ENCODE data around the gene TET3. TPM values are rescaled to one million over a fixed set of nuclear protein-coding genes. Genes with fewer than 3 reads are reported as not detected.

TET3 gene
- total RNA-seq, 1 donor: 8.0 TPM

GRCh38 chr2:73949802-73950201 lies 34.9 kb upstream of the TET3 start:
- H3K4me2 ChIP-seq (ENCODE audit: insufficient read depth, low read length): no peak overlapping the region
- no peaks in the 10 kb centered on the region for H3K27me3 ChIP-seq (ENCODE audit: insufficient read depth, low read length)
- no peaks in the 10 kb centered on the region for H3K9me3 ChIP-seq (ENCODE audit: low read depth, low read length)
- peaks cover 6% of the 10 kb centered on the region for H3K4me1 ChIP-seq (ENCODE audit: insufficient read depth, low read length)
- no peak overlapping the region for H3K27ac ChIP-seq (ENCODE audit: low read depth, low read length)
- H3K79me2 ChIP-seq (ENCODE audit: insufficient read depth, low read length): peaks cover 27% of the 10 kb centered on the region
- H3K36me3 ChIP-seq (ENCODE audit: insufficient read depth, low read length): peaks cover 68% of the 10 kb centered on the region
- TF ChIP-seq CTCF (IDR thresholded peaks at IDR 0.05; ENCODE audit: extremely low read depth, low read depth, low read length): no peak
- no peak for DNase-seq (ENCODE audit: insufficient read length, low spot score, missing footprints)
- H2AFZ ChIP-seq (ENCODE audit: low read length): no peak overlapping the region
- H3K4me3 ChIP-seq (ENCODE audit: insufficient read depth, low read length): no peak overlapping the region
- H4K20me1 ChIP-seq (ENCODE audit: insufficient read depth, low read length): peaks cover 56% of the 10 kb centered on the region

GRCh38 chr2:73952499-73953446 lies 31.9 kb upstream of the TET3 start:
- peaks cover 66% of the 10 kb centered on the region for H3K36me3 ChIP-seq (ENCODE audit: insufficient read depth, low read length)

GRCh38 chr2:73956218-73956865 lies 28.4 kb upstream of the TET3 start:
- Histone ChIP-seq H4K20me1 (ENCODE audit: insufficient read depth, low read length) (peaks cover 32% of the 10 kb centered on the region), H3K27me3 (ENCODE audit: insufficient read depth, low read length) (no peaks in the 10 kb centered on the region), H3K27ac (ENCODE audit: low read depth, low read length) (no peak overlapping the region), H2AFZ (ENCODE audit: low read length) (no peak overlapping the region), H3K79me2 (ENCODE audit: insufficient read depth, low read length) (peaks cover 6% of the 10 kb centered on the region), H3K4me3 (ENCODE audit: insufficient read depth, low read length) (no peak overlapping the region), H3K4me1 (ENCODE audit: insufficient read depth, low read length) (peaks cover 6% of the 10 kb centered on the region), H3K4me2 (ENCODE audit: insufficient read depth, low read length) (no peak overlapping the region), H3K9me3 (ENCODE audit: low read depth, low read length) (no peaks in the 10 kb centered on the region), H3K36me3 (ENCODE audit: insufficient read depth, low read length) (peaks cover 65% of the 10 kb centered on the region)
- TF ChIP-seq CTCF (IDR thresholded peaks at IDR 0.05; ENCODE audit: extremely low read depth, low read depth, low read length): no peak
- peak; percentile 23 for DNase-seq (ENCODE audit: insufficient read length, low spot score, missing footprints)

More at GRCh38 chr2:73952499-73953446, 31.9 kb upstream of the TET3 start:
- Histone ChIP-seq H3K27me3 (ENCODE audit: insufficient read depth, low read length) (no peaks in the 10 kb centered on the region), H2AFZ (ENCODE audit: low read length) (no peak overlapping the region), H3K9me3 (ENCODE audit: low read depth, low read length) (no peaks in the 10 kb centered on the region), H3K4me2 (ENCODE audit: insufficient read depth, low read length) (no peak overlapping the region), H3K79me2 (ENCODE audit: insufficient read depth, low read length) (peaks cover 16% of the 10 kb centered on the region), H3K27ac (ENCODE audit: low read depth, low read length) (no peak overlapping the region), H3K4me3 (ENCODE audit: insufficient read depth, low read length) (no peak overlapping the region), H3K4me1 (ENCODE audit: insufficient read depth, low read length) (peaks cover 6% of the 10 kb centered on the region), H4K20me1 (ENCODE audit: insufficient read depth, low read length) (peaks cover 48% of the 10 kb centered on the region)
- TF ChIP-seq CTCF (IDR thresholded peaks at IDR 0.05; ENCODE audit: extremely low read depth, low read depth, low read length): no peak
- DNase-seq (ENCODE audit: insufficient read length, low spot score, missing footprints): peak; percentile 80

- DNase-seq (ENCODE audit: insufficient read length, low spot score, missing footprints): no peak
- no peak overlapping the region for H2AFZ ChIP-seq (ENCODE audit: low read length)
- H3K4me1 ChIP-seq (ENCODE audit: insufficient read depth, low read length): no peaks in the 10 kb centered on the region
- H3K79me2 ChIP-seq (ENCODE audit: insufficient read depth, low read length): no peaks in the 10 kb centered on the region
- no peaks in the 10 kb centered on the region for H3K9me3 ChIP-seq (ENCODE audit: low read depth, low read length)
- H4K20me1 ChIP-seq (ENCODE audit: insufficient read depth, low read length): peaks cover 15% of the 10 kb centered on the region
- no peak overlapping the region for H3K27ac ChIP-seq (ENCODE audit: low read depth, low read length)
- peaks cover 35% of the 10 kb centered on the region for H3K36me3 ChIP-seq (ENCODE audit: insufficient read depth, low read length)
- no peak overlapping the region for H3K4me2 ChIP-seq (ENCODE audit: insufficient read depth, low read length)
- H3K27me3 ChIP-seq (ENCODE audit: insufficient read depth, low read length): no peaks in the 10 kb centered on the region
- H3K4me3 ChIP-seq (ENCODE audit: insufficient read depth, low read length): no peak overlapping the region
- TF ChIP-seq CTCF (IDR thresholded peaks at IDR 0.05; ENCODE audit: extremely low read depth, low read depth, low read length): no peak
These were observed 23.4 kb upstream of the TET3 start for GRCh38 chr2:73961274-73961673.
